ENCODE data around the gene MPV17.
A peak's percentile ranks its signal among the peaks of the same experiment; 100 is the strongest.
"Not testable (repeated sequence)": the region's sequence is repeated elsewhere in the genome, so short reads cannot be mapped to it uniquely, and the experiment has no call there.

MPV17 gene

DNA sequence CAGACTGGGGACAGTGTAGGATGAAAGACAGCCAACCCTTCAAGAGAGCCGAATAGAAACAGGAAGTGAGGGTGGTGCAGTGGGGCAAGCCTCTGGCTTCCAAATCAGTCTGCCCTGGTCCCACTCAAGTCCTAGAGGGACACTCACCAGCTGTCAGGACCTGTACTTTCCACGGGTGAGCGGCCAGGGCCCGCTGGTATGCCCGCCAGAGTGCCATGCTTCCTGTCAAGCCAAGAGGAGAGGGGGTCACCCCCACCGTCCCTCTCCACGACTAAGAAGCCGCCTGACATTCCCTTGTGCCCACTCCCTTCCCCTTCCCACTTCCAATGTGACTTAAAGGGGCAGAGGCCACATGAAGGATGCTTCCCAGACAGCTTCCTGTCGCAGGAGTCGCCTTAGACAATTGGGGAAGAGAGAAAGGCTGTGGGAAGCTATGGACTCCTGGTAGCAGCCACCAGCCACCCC, 564 bp downstream of the MPV17 start:
- peak; percentile 52 to 54 for DNase-seq

DNA sequence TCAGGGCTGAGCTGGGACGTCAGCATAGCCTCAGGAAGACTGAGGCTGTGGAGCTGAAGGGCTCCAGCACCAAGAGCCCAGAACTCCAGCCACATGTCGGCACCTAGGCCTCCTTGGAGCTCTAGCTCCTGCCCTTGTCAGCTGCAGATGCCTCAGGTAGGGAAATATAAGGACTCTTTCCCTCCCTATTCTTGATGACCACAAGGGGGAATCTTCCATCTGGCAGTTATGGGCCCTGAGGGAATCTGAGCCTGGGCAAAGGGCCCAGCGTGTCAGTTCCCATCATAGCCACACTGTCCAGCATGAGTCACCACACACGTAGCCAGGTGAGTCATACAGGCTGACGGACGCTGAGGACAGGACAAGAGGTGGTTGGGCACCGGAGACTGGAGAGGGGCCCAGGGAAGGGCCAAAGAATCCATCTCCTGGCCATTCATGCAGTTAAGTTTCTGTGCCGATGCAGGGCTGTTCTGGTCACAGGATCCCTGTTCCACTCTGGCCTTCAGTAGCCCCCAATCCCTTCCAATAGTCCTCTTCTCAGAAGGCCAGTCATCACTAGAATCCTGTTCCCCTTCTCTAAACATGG, 1.8 kb downstream of the MPV17 start:
- DNase-seq = peak in 1 of 2 experiments; percentile 8

DNA sequence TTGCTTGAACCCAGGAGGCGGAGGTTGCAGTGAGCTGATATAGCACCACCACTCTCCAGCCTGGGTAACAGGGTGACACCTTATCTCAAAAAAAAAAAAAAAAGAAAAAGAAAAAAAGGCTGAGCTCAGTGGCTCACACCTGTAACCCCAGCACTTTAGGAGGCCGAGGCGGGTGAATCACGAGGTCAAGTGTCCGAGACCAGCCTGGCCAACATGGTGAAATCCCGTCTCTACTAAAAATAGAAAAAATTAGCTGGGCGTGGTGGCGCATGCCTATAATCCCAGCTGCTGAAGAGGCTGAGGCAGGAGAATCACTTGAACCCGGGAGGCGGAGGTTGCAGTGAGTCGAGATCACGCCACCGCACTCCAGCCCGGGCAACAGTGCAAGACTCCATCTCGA, 3.1 kb downstream of the MPV17 start:
- not testable (repeated sequence) for DNase-seq

- no peak for DNase-seq
Measured at GRCh38 chr2:27316655-27317412, 6.1 kb downstream of the MPV17 start.

DNA sequence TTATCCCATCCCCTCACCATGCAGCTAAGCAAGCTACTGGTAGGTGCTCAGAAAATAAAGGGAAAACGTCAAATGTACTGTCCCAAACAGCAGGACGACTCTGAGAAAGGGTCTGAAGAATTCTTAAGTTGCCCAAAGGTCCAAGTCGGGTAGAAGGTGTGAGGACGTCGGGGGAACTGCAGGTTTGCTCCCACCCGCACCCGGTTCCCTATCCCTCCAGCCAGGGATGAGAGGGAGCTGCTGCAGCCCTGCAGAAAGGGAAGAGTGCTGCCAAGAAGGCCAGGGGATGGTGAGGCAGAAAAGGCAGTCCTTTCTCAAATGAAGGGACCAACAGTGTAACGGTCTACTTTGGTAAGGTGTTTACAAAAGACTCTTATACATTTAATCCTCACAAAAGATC, 7.8 kb downstream of the MPV17 start:
- no peak for DNase-seq

DNA sequence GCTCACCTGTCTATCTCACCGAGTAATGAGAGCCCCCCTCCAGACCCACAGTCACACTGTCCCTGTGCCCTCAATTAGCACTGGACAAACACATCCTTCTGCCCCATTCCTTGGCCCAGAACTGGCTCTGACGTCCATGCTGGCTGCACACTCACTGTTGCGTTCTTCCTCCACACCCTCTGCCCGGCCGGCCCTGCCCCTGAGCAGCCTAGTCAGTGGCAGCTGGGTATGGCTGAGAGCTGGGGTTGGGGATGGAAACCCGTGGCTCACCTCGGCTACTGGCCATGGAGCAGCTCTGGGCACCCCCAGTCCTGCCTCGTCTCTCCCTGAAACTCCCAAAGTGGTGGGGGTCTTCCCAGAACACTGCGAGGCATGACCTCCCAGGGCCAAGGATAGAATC, 8.2 kb downstream of the MPV17 start:
- DNase-seq = no peak

- no peak for DNase-seq
Measured at GRCh38 chr2:27313882-27314645, 8.8 kb downstream of the MPV17 start.

GRCh38 chr2:27312152-27312551, 10.7 kb downstream of the MPV17 start:
- DNase-seq = no peak

DNA sequence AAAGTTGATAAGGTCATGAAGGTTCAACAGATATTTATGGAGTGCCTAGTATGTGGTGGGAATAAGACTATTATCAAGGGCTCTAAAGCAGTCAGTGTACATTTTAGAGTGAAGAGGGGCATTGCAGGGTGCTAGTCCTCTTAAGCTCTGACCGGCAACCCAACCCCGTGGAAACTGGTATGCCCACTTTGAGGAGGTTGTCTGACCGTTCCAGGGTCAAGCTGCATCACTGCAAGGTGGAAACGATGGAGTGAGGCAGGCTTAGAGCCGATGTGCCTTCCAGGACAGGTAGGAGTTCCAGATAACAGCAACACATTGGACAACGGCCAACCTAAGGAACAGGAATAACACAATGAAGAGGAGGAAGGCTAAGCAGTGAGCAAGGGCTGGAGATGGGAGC, 13.2 kb downstream of the MPV17 start:
- no peak for DNase-seq

DNA sequence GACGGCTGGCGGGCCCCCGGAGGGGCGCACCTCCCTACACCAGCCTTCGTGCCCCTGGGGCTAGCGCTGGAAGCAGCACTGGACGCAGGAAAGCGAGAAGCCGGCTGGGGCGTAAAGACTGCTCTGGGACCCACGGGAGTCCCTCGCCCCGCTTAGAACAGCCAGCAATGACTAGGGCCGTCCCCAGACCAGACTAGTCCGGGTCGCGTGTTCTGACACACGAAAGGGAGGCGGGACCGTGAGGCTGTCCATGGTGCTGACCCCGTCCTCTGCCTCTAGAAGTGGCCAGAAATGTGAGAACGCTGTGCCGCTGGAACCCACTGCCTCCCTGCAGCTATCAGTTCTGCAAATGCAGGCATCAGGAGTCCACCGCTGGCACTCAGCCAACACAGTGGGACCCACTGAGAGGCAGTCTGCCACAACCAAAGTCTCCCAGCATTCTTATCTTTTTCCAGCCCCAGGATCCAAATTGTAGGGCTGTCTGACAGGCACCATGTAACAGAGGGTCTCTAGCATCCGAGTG, 14.5 kb downstream of the MPV17 start, which contains the start of gene UCN:
UCN (minus strand) TSS at position 87 of the 523 bp plus-strand sequence. CDS start 550 bp downstream, outside the sequence.
- DNase-seq = no peak

DNA sequence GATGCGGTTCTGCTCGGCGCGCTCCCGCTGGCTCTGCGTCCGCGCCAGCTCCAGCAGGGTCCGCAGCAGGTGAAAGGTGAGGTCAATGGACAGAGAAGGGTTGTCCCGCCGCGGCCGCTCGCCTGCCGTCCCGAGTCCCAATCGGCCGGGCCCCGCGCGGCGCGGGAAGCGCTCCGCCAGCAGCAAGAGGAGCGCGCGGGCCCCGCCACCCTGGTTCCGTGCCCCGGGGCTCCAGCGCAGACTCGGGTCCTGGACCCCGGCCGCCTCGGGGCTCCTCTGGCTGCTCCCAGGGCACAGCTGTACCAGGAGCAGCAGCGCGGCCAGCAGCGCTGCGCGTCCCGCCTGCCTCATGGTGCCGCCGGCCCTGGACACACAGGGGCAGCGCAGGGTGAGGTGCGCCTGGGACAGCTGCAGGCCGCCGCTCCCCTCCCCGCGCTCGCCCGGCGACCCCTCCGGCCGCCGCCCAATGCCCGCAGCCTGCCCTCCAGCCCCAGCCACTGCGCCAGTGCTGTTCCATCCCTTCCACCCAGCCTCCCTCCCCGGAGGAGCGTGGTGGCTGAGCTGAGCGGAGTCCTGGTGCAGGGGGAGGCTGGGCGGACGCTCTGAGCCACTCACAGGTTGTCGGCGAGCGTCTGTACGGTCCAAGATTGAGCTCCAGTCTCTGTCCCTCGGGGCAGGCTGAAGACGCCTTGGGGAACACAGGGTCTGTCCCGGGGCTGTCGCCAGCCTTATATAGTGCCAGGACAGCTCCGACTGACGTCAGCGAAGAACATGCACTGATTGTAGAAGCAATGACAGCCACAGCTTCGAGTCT, 15.1 kb downstream of the MPV17 start:
- no peak for DNase-seq

DNA sequence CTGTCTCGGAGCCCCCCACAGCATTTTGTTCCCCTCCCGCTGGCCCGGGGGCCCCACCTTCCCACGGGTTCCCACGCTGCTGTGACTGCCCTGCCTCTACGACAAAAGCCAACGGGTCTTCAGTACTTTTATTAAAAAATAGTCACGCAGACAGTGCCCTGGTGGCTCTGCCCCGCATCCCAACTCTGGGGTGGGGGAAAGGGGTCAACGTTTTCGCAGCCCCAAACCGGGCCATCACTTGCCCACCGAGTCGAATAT, 15.7 kb downstream of the MPV17 start:
- DNase-seq = no peak

GRCh38 chr2:27306573-27307286, 16.2 kb downstream of the MPV17 start:
- DNase-seq = no peak

- DNase-seq = no peak
Measured at GRCh38 chr2:27306136-27306535, 16.8 kb downstream of the MPV17 start.

- DNase-seq = no peak
Measured at GRCh38 chr2:27305516-27305915, 17.4 kb downstream of the MPV17 start.

DNA sequence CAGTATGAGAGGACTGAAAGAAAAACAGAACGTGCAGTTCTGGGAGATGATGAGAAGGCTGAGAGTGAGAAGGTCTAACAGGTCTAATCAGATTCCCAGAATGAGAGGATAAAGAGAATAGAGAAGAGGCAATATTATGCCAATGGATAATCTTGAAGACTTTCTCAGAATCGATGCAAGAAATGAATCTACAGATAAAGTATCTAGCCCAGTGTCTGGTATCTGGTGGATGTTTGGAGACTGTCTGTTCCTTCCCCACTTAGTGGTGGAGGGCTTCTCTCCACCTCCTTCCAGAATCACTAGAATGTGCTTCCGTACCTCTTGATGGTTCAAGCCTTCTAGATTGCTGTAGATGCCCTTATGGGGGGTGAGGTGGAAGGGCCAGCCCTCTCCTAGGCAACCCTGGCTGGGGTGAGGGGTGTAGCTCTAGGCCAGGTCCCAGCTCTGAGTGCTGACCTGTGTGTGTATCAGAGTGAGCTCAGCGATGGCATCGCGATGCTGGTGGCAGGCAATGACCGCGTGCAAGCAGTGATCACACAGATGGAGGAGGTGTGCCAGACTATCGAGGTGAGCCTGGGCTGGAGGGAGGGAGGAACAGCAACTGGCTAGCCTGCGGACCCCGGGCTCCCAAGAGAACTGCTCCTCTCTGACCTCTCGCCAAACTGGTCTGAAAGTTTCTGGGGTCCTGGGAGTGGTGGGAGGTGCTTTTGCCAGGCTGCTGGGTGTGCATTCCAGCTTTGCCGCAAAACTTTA, 18.2 kb downstream of the MPV17 start:
- DNase-seq = no peak

DNA sequence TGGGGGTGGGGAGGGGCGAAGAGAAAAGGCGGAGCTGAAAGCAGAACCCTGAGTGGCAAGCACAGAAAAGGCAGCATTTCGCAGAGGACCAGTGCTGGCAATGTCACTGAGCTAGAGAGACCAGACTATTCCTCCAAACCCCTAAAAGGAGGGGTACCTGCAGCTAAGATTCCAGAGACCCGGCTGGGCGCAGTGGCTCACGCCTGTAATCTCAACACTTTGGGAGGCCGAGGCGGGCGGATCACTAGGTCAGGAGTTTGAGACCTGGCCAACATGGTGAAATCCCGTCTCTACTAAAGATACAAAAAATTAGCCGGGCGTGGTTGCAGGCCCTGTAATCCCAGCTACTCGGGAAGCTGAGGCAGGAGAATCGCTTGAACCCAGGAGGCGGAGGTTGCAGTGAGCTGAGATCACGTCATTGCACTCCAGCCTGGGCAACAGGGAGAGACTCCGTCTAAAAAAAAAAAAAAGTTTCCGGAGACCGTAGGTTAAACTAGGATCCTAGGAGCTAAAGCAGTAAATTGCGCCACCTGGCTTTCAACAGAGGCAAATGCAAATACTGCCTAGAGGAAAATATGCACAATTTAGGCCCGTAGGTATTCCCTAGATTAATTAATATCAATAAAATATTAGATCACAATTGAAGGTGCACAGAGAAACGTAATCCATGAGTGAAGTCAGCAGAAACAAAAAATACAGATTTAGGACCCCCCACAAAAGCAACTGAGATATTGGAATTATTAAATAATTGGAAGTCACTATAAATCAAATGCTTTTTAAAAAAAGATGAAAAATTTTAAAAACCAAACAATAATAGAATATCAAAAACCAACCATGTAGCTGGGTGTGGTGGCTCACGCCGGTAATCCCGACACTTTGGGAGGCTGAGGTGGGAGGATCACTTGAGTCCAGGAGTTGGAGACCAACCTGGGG, 19.5 kb downstream of the MPV17 start:
- peak; percentile 70 to 87 for DNase-seq

- DNase-seq = not testable (repeated sequence)
Measured at GRCh38 chr2:27300606-27301005, 22.3 kb downstream of the MPV17 start.

DNA sequence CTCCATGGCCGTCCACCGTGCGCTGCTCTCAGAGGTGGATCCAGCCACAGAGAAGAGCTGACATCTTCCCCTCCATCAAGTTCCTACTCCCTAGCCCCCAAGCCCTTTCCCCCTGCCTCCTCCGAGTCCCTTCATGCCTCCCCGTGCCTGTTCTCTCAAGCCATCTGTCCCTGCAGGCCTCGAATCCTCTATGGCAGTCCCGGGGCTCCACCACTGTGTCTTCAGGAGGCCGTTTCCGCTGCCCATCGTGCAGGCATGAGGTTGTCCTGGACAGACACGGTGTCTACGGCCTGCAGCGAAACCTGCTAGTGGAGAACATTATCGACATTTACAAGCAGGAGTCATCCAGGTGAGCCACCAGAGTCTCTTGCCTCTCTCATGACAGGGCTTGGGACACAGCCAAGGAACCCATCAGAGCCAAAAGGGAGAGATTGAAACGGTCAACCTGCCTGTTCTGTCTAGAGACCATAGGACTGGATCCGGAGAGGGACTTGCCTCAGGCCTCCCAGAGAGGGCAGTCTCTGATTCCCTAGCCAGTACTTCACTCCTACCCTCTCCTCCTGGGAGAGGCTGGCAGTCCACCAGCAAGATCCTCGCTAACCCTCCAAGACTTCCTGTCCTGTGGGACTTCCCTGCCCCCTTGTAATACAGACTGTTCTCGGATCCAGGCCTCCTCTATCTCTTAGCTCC, 24.4 kb downstream of the MPV17 start:
- no peak for DNase-seq

DNA sequence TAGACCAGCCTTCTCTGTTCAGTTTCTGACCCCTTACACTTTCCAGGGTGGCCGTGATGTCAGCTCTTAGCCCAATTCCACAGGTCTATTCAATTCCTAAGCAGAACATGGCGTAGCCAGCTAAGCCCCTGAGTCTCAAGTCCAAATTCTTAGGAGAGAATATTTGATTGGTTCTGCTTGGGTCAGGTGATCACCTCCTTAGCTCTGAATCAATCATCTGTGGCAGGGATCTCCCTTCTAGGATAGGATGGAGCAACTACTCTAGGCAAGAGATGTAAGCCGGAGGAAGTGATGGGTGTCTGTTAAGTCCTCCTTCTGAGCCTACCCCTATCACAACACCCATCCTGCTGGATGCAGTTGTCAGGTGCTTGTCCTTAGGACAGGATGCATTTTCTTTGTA, 25.7 kb downstream of the MPV17 start:
- no peak for DNase-seq

Data from Kasumi-1 (cell line).